ENCODE measurements around the gene FOXK1.

The FOXK1 gene

GRCh38 chr7:4742852-4743251, 60.8 kb downstream of the FOXK1 start:
- no peak overlapping the region for H3K4me3 ChIP-seq (ENCODE audit: control insufficient read depth, low read depth, low read length)
- DNase-seq (ENCODE audit: low read depth): no peak
- TF ChIP-seq CTCF (IDR thresholded peaks at IDR 0.05; ENCODE audit: control insufficient read depth, insufficient read depth, low read depth, low read length, missing control alignments): no peak

GRCh38 chr7:4744391-4745264, 62.5 kb downstream of the FOXK1 start:
- no peak overlapping the region for H3K4me3 ChIP-seq (ENCODE audit: control insufficient read depth, low read depth, low read length)
- peak; percentile 99 for DNase-seq (ENCODE audit: low read depth)
- no peak for TF ChIP-seq CTCF (IDR thresholded peaks at IDR 0.05; ENCODE audit: control insufficient read depth, insufficient read depth, low read depth, low read length, missing control alignments)

GRCh38 chr7:4745265-4745919, 63.3 kb downstream of the FOXK1 start:
- TF ChIP-seq CTCF (IDR thresholded peaks at IDR 0.05; ENCODE audit: control insufficient read depth, insufficient read depth, low read depth, low read length, missing control alignments): no peak
- DNase-seq (ENCODE audit: low read depth): no peak
- H3K4me3 ChIP-seq (ENCODE audit: control insufficient read depth, low read depth, low read length): peak overlapping the region; percentile 29

GRCh38 chr7:4745971-4746919, 64.2 kb downstream of the FOXK1 start:
- TF ChIP-seq CTCF (IDR thresholded peaks at IDR 0.05; ENCODE audit: control insufficient read depth, insufficient read depth, low read depth, low read length, missing control alignments): no peak
- peak; percentile 31 for DNase-seq (ENCODE audit: low read depth)
- peak overlapping the region; percentile 29 for H3K4me3 ChIP-seq (ENCODE audit: control insufficient read depth, low read depth, low read length)

- TF ChIP-seq CTCF (IDR thresholded peaks at IDR 0.05; ENCODE audit: control insufficient read depth, insufficient read depth, low read depth, low read length, missing control alignments): no peak
- H3K4me3 ChIP-seq (ENCODE audit: control insufficient read depth, low read depth, low read length): no peak overlapping the region
- no peak for DNase-seq (ENCODE audit: low read depth)
Observed at GRCh38 chr7:4747013-4747412, 64.9 kb downstream of the FOXK1 start.

- no peak for TF ChIP-seq CTCF (IDR thresholded peaks at IDR 0.05; ENCODE audit: control insufficient read depth, insufficient read depth, low read depth, low read length, missing control alignments)
- H3K4me3 ChIP-seq (ENCODE audit: control insufficient read depth, low read depth, low read length): no peak overlapping the region
- no peak for DNase-seq (ENCODE audit: low read depth)
Observed at GRCh38 chr7:4747746-4748145, 65.7 kb downstream of the FOXK1 start.
